IMR-90 (cell line): Measurements from ENCODE around the gene CXXC4.

Experiments
- CTCF ChIP-seq: conservative IDR thresholded peaks from 2 replicates; pipeline ENCODE4 v1.5.1; 2012; ENCODE audit warnings: mild to moderate bottlenecking, low read depth, low read length, improper control_type of control experiment
- ELK1 ChIP-seq: fragments of 150-350 bp; IDR thresholded peaks from 2 replicates; pipeline ENCODE4 v1.6.1; 2016; ENCODE audit warnings: low read depth, mild to moderate bottlenecking, low read length, moderate library complexity, borderline replicate concordance
- FOS ChIP-seq: fragments of 150-350 bp; IDR thresholded peaks from 2 replicates; pipeline ENCODE4 v1.6.1; 2016; ENCODE audit warnings: low read depth, low read length
- MXI1 ChIP-seq: IDR thresholded peaks from 2 replicates; pipeline ENCODE4 v1.6.1; 2012; ENCODE audit warnings: low read depth, mild to moderate bottlenecking, low read length, moderate library complexity, borderline replicate concordance
- POLR2A ChIP-seq: IDR thresholded peaks from 2 replicates; pipeline ENCODE4 v1.6.1; 2012; ENCODE audit warnings: mild to moderate bottlenecking, low read depth, low read length
- RFX5 ChIP-seq: IDR thresholded peaks from 2 replicates; pipeline ENCODE4 v1.8.0; 2012; ENCODE audit warnings: low read depth, mild to moderate bottlenecking, low read length, moderate library complexity
- SMC3 ChIP-seq: fragments of 150-350 bp; IDR thresholded peaks from 2 replicates; pipeline ENCODE4 v1.6.1; 2016; ENCODE audit warnings: low read depth, mild to moderate bottlenecking, antibody characterized with exemption, low read length, moderate library complexity

GRCh38 chr4:104507112-104507511, 12.4 kb upstream of the CXXC4 start:
- TF ChIP-seq MXI1 = no peak
- TF ChIP-seq CTCF = no peak
- no peak for TF ChIP-seq POLR2A
- no peak for TF ChIP-seq ELK1
- no peak for TF ChIP-seq RFX5
- TF ChIP-seq SMC3 = no peak
- TF ChIP-seq FOS = no peak
